Sigmoid colon (tissue), 7 donors: ENCODE results near the gene CLSTN2. TPM values are rescaled to one million over a fixed set of nuclear protein-coding genes. Genes with fewer than 3 reads are reported as not detected.

Experiments used
- DNase-seq: peaks from one replicate; pipeline ENCODE4 v3.0.0-alpha.2; 2019
- H3K27ac ChIP-seq, 4 donors: fragments of 200-600 bp; sonication (generic); one replicate each; pipeline ENCODE4 v1.5.1; 2016 to 2019; ENCODE audit warnings: mild to moderate bottlenecking in 1 of 4
- H3K27me3 ChIP-seq, 3 donors: fragments of 200-600 bp; sonication (generic); one replicate each; pipeline ENCODE4 v1.5.1; 2019; ENCODE audit warnings: mild to moderate bottlenecking in 1 of 3
- H3K36me3 ChIP-seq, 4 donors: fragments of 200-600 bp; sonication (generic); one replicate each; pipeline ENCODE4 v1.5.1; 2016 to 2019
- H3K4me1 ChIP-seq, 4 donors: fragments of 200-600 bp; sonication (generic); one replicate each; pipeline ENCODE4 v1.5.1; 2017 to 2019
- H3K4me3 ChIP-seq, 4 donors: fragments of 200-600 bp; sonication (generic); one replicate each; pipeline ENCODE4 v1.5.1; 2017 to 2019; ENCODE audit warnings: mild to moderate bottlenecking in 2 of 4, moderate library complexity in 1 of 4
- H3K9me3 ChIP-seq, 4 donors: fragments of 200-600 bp in 3 of 4; sonication (generic) in 3 of 4; one replicate each; pipeline versions ENCODE4 v1.5.1 to v1.6.1; 2013 to 2019
- EP300 ChIP-seq, 4 donors: sonication (generic); formaldehyde crosslinking; IDR thresholded peaks; one replicate each; pipeline ENCODE4 v1.6.1; 2017; ENCODE audit warnings: antibody characterized with exemption in 4 of 4
- POLR2A ChIP-seq, 2 donors: fragments of 450-650 bp; IDR thresholded peaks; one replicate each; pipeline ENCODE4 v1.6.1; 2016; ENCODE audit warnings: antibody characterized with exemption in 2 of 2, mild to moderate bottlenecking in 2 of 2, moderate library complexity in 2 of 2
- POLR2AphosphoS5 ChIP-seq, 4 donors: sonication (generic); formaldehyde crosslinking; IDR thresholded peaks; one replicate each; pipeline ENCODE4 v1.6.1; 2017; ENCODE audit warnings: antibody characterized with exemption in 4 of 4
- WGBS, 2 donors: extraction: QIAGEN DNeasy Blood & Tissue Kit; methylation state at CpG; one replicate each; pipeline ENCODE4 v1.1.7; 2013; 5-methylcytosine and 5-hydroxymethylcytosine counted together
- intact Hi-C: fragments of 100-400 bp; cut with DNase I; formaldehyde crosslinking; loops from one replicate; pipeline ENCODE4 v1.15.1; 2023
- polyA plus RNA-seq, 3 donors: library from polyadenylated mRNA; stranded (reverse); fragments of 200-250 nt; gene quantifications; one replicate each; pipeline ENCODE4 v1.2.3, GENCODE V29; 2013
- total RNA-seq, 4 donors: library from RNA; depleted of rRNA; stranded (reverse); fragments of >200 nt; gene quantifications; one replicate each; pipeline ENCODE4 v1.1.0, GENCODE V29; 2016
- TF ChIP-seq, protein P1 (sequence below), 4 experiments: fragments of 450-650 bp in 3 of 4; fragments of 200-600 bp in 1 of 4; IDR thresholded peaks; one replicate each; pipeline ENCODE4 v1.5.1; 2016 to 2019; ENCODE audit warnings: antibody characterized with exemption in 4 of 4, mild to moderate bottlenecking in 3 of 4, moderate library complexity in 2 of 4
- donor health status: healthy with polysubstance abuse.
- donor health status: Bipolar disorder and iron deficiency.
- donor health status: healthy.

CLSTN2 gene
- total and polyA plus RNA-seq, 7 donors = 0.23 to 8.3 (median 2.7) TPM

DNA sequence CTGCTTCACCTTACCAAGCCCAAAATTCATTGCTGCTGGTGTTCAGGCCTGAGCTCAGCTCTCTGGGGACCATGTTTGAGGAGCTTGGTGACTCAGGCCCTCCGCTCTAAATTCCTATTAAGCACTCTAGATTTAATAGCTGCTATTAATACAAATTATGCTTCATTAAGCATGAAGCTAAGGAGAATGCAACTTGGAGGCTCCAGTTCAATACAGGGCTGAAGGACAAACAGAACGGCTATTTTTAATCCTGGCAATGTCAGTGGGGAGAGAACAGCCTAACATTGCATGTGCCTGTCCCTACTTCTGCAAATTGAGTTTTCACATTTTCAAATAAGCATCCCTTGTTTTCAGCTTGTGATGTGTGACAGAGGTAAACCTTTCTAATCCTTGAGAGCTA lies 662.8 kb downstream of the CLSTN2 start:
- no peaks in the 10 kb centered on the region for H3K4me1 ChIP-seq
- no peak overlapping the region for H3K27ac ChIP-seq
- TF ChIP-seq EP300 (IDR thresholded peaks at IDR 0.05) = no peak
- TF ChIP-seq POLR2AphosphoS5 (IDR thresholded peaks at IDR 0.05) = no peak
- TF ChIP-seq, protein P1, sequence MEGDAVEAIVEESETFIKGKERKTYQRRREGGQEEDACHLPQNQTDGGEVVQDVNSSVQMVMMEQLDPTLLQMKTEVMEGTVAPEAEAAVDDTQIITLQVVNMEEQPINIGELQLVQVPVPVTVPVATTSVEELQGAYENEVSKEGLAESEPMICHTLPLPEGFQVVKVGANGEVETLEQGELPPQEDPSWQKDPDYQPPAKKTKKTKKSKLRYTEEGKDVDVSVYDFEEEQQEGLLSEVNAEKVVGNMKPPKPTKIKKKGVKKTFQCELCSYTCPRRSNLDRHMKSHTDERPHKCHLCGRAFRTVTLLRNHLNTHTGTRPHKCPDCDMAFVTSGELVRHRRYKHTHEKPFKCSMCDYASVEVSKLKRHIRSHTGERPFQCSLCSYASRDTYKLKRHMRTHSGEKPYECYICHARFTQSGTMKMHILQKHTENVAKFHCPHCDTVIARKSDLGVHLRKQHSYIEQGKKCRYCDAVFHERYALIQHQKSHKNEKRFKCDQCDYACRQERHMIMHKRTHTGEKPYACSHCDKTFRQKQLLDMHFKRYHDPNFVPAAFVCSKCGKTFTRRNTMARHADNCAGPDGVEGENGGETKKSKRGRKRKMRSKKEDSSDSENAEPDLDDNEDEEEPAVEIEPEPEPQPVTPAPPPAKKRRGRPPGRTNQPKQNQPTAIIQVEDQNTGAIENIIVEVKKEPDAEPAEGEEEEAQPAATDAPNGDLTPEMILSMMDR (IDR thresholded peaks at IDR 0.05) = no peak
- TF ChIP-seq POLR2A (IDR thresholded peaks at IDR 0.05) = no peak
- intact Hi-C loops = no loop called here
- DNase-seq = no peak
- no peaks in the 10 kb centered on the region for H3K36me3 ChIP-seq
- no peak overlapping the region for H3K4me3 ChIP-seq
- 78 to 80% methylated on average over 2 of the region's 2 CpGs for WGBS, 2 donors
- H3K9me3 ChIP-seq = no peaks in the 10 kb centered on the region
- H3K27me3 ChIP-seq = no peaks in the 10 kb centered on the region

DNA sequence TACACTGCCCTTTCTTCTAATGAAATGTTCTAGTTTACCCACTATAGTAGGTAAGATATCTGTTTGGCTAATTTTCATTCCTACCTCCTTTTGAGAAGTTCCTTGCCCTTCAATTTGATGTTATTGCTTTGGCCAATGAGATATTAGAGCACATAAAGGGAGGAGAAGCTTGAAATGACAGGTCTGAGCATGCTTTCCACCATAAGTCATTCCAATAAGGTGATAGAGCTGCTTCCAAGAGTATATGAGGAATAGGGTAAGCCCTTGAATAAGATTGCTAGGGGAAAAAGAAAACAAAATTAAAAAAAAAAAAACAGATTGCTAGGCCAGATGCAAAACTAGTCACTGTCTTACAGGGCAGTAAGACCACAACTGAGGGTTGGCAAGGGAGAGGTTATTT lies 664.0 kb downstream of the CLSTN2 start:
- H3K4me3 ChIP-seq = no peak overlapping the region
- no peaks in the 10 kb centered on the region for H3K27me3 ChIP-seq
- H3K36me3 ChIP-seq = no peaks in the 10 kb centered on the region
- no peak for DNase-seq
- no peaks in the 10 kb centered on the region for H3K4me1 ChIP-seq
- TF ChIP-seq, protein P1 (IDR thresholded peaks at IDR 0.05) = no peak
- TF ChIP-seq POLR2AphosphoS5 (IDR thresholded peaks at IDR 0.05) (no peak), POLR2A (IDR thresholded peaks at IDR 0.05) (no peak), EP300 (IDR thresholded peaks at IDR 0.05) (no peak)
- intact Hi-C loops = no loop called here
- H3K27ac ChIP-seq = no peak overlapping the region
- no peaks in the 10 kb centered on the region for H3K9me3 ChIP-seq

DNA sequence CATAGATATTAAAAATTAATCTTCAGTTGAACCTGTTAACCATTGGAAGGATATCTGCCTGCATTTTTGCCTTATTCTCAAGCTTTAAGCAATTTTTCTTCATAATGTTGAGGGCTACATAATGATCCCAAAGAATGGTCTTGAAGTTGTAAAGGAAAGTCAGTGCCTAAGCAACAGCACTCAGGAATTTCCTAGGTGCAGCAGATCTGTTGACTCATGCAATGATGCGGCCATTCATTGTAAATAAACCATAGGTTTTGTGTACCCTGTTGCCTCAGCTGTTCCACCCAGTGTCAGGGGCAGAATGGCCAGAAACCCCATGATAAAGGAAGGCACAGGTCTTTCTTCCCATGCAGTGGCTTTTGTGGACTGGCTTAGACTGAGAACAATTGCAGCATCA lies 664.5 kb downstream of the CLSTN2 start:
- Histone ChIP-seq H3K4me3 (no peak overlapping the region), H3K4me1 (no peaks in the 10 kb centered on the region), H3K36me3 (no peaks in the 10 kb centered on the region), H3K27me3 (no peaks in the 10 kb centered on the region), H3K9me3 (no peaks in the 10 kb centered on the region), H3K27ac (no peak overlapping the region)
- 39 to 69% methylated on average over 1 of the region's 1 CpG for WGBS, 2 donors
- no peak for DNase-seq
- TF ChIP-seq EP300 (IDR thresholded peaks at IDR 0.05) = no peak
- TF ChIP-seq, protein P1 (IDR thresholded peaks at IDR 0.05) = no peak
- no peak for TF ChIP-seq POLR2A (IDR thresholded peaks at IDR 0.05)
- no peak for TF ChIP-seq POLR2AphosphoS5 (IDR thresholded peaks at IDR 0.05)
- intact Hi-C loops = no loop called here

DNA sequence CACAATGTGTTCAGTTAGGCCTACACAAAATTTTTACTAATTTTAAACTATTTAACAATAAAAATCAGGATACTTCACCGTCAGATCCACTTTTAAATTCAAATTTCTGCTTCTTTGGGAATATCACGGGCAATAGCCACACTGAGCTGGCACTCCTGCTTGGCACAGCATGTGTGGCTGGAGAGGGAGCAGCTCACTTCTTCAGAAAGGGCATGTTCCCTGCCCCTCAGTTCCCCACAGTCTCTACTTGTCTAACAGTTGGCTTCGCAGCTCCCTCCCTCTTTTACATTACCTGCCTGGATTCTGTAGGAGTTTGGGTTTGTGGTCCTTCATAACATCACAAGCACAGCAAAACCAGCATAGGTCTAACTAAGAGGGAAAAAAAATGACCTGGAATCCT lies 666.9 kb downstream of the CLSTN2 start:
- intact Hi-C loops = no loop called here
- WGBS, 2 donors = 87 to 88% methylated on average over 3 of the region's 3 CpGs
- DNase-seq = no peak
- Histone ChIP-seq H3K27me3 (no peaks in the 10 kb centered on the region), H3K9me3 (peaks cover 0 to 3% (median 0%) of the 10 kb centered on the region in 4 donors), H3K36me3 (no peaks in the 10 kb centered on the region), H3K27ac (no peak overlapping the region), H3K4me3 (no peak overlapping the region), H3K4me1 (no peaks in the 10 kb centered on the region)
- TF ChIP-seq POLR2A (IDR thresholded peaks at IDR 0.05) (no peak), POLR2AphosphoS5 (IDR thresholded peaks at IDR 0.05) (no peak), EP300 (IDR thresholded peaks at IDR 0.05) (no peak)
- TF ChIP-seq, protein P1 (IDR thresholded peaks at IDR 0.05) = no peak

DNA sequence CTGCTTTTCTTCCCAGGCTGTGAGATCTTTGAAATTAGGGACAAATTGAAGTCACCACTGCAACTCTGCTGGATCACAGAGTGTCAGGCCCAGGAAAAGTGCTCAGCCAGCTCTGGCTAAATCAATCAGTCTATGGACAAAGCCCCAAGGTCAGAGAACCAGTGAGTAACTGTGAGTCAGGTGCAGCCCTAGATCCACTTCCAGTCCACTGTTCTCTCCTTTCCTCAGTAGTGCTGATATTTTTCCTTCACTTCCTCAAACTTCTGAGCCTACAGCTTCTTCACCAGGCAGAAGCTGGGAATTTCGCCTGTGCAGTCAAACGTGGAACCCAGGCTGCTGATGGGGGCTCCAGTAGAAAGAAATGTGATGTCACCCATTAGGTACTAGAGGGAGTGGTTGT lies 667.8 kb downstream of the CLSTN2 start:
- Histone ChIP-seq H3K9me3 (peaks cover 0 to 3% (median 0%) of the 10 kb centered on the region in 4 donors), H3K27ac (no peak overlapping the region), H3K4me1 (no peaks in the 10 kb centered on the region), H3K36me3 (no peaks in the 10 kb centered on the region), H3K27me3 (no peaks in the 10 kb centered on the region), H3K4me3 (no peak overlapping the region)
- 64 to 78% methylated on average over 2 of the region's 2 CpGs for WGBS, 2 donors
- DNase-seq = no peak
- TF ChIP-seq POLR2A (IDR thresholded peaks at IDR 0.05) = no peak
- TF ChIP-seq, protein P1 (IDR thresholded peaks at IDR 0.05) = no peak
- no peak for TF ChIP-seq POLR2AphosphoS5 (IDR thresholded peaks at IDR 0.05)
- no peak for TF ChIP-seq EP300 (IDR thresholded peaks at IDR 0.05)
- intact Hi-C loops = no loop called here
